AG04449 (cell line): Measurements from ENCODE around the gene NDUFA11.

Experiments used
- CTCF ChIA-PET: fragments of 350-600 bp; formaldehyde crosslinking; extraction: SDS; loops from one replicate; lab custom pipeline; 2021; ENCODE audit warnings: antibody characterized with exemption; lab: Yijun Ruan, JAX
- POLR2A ChIA-PET: fragments of 400-600, 350-600 bp; formaldehyde crosslinking; extraction: SDS; loops from one replicate; lab custom pipeline; 2020; ENCODE audit warnings: antibody characterized with exemption, inconsistent platforms; lab: Yijun Ruan, JAX
- DNase-seq: peaks from one replicate; pipeline ENCODE4 v3.0.0-alpha.2; 2010; ENCODE audit warnings: low read depth, low spot score
- H3K4me3 ChIP-seq: 2 replicates; pipeline ENCODE4 v1.5.1; 2011; ENCODE audit warnings: low read depth, mild to moderate bottlenecking, control low read depth, low read length
- CTCF ChIP-seq: IDR thresholded peaks from one replicate; pipeline ENCODE4 v1.5.1; 2011; ENCODE audit warnings: mild to moderate bottlenecking, moderate library complexity, low read length, control low read depth, inconsistent platforms; ENCODE audit not compliant: insufficient read depth; ENCODE audit errors: missing control alignments

The NDUFA11 gene

GRCh38 chr19:5900976-5901375 is 2.6 kb downstream of the NDUFA11 start:
- no peak overlapping the region for H3K4me3 ChIP-seq
- CTCF ChIA-PET, result interaction anchor here (1.6 to 4.9 kb wide), 3 partner anchors 9 to 97 kb away, joined by 3 to 41 read pairs (median 22); partner anchors contain the start of gene NRTN

GRCh38 chr19:5899728-5900526 is 3.7 kb downstream of the NDUFA11 start:
- TF ChIP-seq CTCF, result no peak
- H3K4me3 ChIP-seq, result no peak overlapping the region
- ChIA-PET POLR2A (no interaction called here), CTCF (interaction anchor here (1.2 to 2.9 kb wide), 3 partner anchors 9 to 96 kb away, joined by 3 to 22 read pairs (median 5); partner anchors contain the start of gene NRTN)
- no peak for DNase-seq

More at GRCh38 chr19:5900976-5901375, 2.6 kb downstream of the NDUFA11 start:
- POLR2A ChIA-PET, result no interaction called here
- no peak for DNase-seq
- TF ChIP-seq CTCF, result no peak

GRCh38 chr19:5897189-5897969 is 6.2 kb downstream of the NDUFA11 start:
- H3K4me3 ChIP-seq, result no peak overlapping the region
- CTCF ChIA-PET, result interaction anchor here (0.7 to 3.9 kb wide), 2 partner anchors 16 to 94 kb away, joined by 3 to 31 read pairs; partner anchors contain the start of gene NRTN
- TF ChIP-seq CTCF, result no peak
- POLR2A ChIA-PET, result no interaction called here
- DNase-seq, result no peak

GRCh38 chr19:5896365-5897076 is 7.1 kb downstream of the NDUFA11 start:
- ChIA-PET CTCF (interaction anchor here (0.9 to 3.9 kb wide), 2 partner anchors 70 to 93 kb away, joined by 3 to 31 read pairs; partner anchors contain the start of gene NRTN), POLR2A (no interaction called here)
- TF ChIP-seq CTCF, result no peak
- no peak overlapping the region for H3K4me3 ChIP-seq
- DNase-seq, result no peak

GRCh38 chr19:5895890-5896289 is 7.7 kb downstream of the NDUFA11 start:
- CTCF ChIA-PET, result interaction anchor here (0.9 to 3.9 kb wide), 3 partner anchors 71 to 126 kb away, joined by 3 to 31 read pairs (median 3); partner anchors contain the start of gene NRTN
- POLR2A ChIA-PET, result no interaction called here

More at GRCh38 chr19:5895890-5896289, 7.7 kb downstream of the NDUFA11 start:
- TF ChIP-seq CTCF, result no peak
- no peak overlapping the region for H3K4me3 ChIP-seq
- DNase-seq, result no peak
